Left lobe of liver (tissue), 2 donors: ENCODE results near the gene IQSEC1. TPM values are rescaled to one million over a fixed set of nuclear protein-coding genes. Genes with fewer than 3 reads are reported as not detected.

ENCODE experiments used
- ATAC-seq: fragments of 200-7000 bp; cut with Tn5 transposase; one replicate; pipeline ENCODE4 v1.9.1; 2020; ENCODE audit warnings: mild to moderate bottlenecking, moderate library complexity
- DNase-seq: peaks from one replicate; pipeline ENCODE4 v3.0.0-alpha.2; 2020; ENCODE audit warnings: low spot score
- total RNA-seq: library from RNA; stranded (reverse); gene quantifications from one replicate; pipeline ENCODE4 v1.2.1, GENCODE V29; 2021
- donor health status: DM: no; HTN: no; CAD: no; lungs with moderate emphysema.
- donor health status: DM: no; HTN: yes; CAD: no.

Gene IQSEC1
- 58.7 TPM for total RNA-seq

GRCh38 chr3:13073326-13074005 is at the start of gene IQSEC1:
Gene IQSEC1, minus strand, starts transcription at chr3:13073429. Its CDS starts 415 bp downstream, at chr3:13073014.
- ATAC-seq, result no peak
- DNase-seq, result no peak

DNA sequence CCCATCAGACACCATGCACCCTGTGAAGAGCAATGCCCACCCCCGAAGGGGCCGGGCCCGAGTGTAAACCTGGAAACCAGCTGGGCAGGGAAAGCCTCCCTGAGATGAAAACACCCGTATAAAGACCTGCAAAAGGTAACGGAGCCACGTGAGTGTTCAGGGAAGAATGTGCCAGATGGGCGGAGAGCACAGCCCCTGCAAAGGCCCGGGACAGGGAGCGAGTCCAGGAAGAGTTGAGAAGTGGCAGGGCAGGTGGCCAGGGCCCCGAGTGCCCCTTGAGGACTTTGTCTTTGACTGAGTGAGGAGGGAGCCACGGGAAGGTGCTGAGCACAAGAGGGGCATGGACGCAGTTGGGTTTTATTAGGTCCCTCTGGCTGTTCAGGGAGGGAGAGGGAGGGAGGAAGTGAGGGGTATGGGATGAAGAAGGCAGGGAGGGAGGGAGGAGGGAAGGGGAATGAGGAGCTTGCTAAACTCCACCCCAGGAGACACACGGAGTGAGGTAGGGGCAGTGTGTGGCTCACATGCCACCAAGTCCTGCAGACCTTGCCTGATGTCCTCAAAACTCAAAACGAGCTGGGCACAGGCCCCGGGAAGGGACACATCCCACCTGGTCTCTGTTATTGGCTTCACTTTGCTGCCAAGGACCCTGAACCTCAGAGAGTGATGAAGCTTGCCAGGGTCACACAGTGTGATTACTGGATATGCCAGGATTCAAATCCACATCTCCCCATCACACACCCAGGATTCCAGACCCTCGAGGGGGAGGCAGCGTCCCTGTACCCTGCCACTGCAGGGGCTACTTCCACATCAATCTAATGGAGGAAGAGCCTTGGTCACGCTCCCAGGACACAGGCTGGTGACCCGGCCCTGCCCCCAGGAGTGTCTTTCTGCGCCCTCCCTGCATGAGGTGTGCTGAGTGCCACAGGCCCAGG is 49.1 kb upstream of the IQSEC1 start:
- ATAC-seq (no peak), DNase-seq (no peak)

DNA sequence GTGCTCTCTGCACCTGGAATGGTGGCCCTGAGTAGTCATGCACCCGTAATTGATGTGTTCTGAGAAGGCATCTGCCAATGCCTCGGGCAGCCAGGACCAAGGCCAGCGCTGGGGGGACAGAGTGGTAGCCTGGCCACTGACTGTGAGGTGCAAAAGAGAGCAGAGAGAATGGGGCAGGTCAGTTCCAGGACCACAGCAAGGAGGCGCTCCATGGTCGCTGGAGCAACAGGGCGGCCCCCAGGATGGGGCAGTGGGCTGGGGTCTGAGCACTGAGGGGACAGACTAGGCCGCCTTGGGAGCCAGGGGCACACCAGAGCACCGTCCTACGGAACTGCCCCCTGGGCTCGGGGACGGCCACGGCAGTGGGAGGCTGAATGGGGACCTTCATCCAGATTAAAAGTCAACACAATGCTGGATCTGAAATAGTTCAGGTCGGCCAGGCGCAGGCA is 48.3 kb upstream of the IQSEC1 start:
- DNase-seq (no peak), ATAC-seq (no peak)

GRCh38 chr3:13120928-13121552 is 47.8 kb upstream of the IQSEC1 start:
- no peak for DNase-seq
- ATAC-seq, result no peak

GRCh38 chr3:13120289-13120927 is 47.2 kb upstream of the IQSEC1 start:
- ATAC-seq, result no peak

GRCh38 chr3:13119471-13120220 is 46.4 kb upstream of the IQSEC1 start:
- DNase-seq, result no peak
- ATAC-seq, result no peak

More at GRCh38 chr3:13120289-13120927, 47.2 kb upstream of the IQSEC1 start:
- DNase-seq, result no peak

DNA sequence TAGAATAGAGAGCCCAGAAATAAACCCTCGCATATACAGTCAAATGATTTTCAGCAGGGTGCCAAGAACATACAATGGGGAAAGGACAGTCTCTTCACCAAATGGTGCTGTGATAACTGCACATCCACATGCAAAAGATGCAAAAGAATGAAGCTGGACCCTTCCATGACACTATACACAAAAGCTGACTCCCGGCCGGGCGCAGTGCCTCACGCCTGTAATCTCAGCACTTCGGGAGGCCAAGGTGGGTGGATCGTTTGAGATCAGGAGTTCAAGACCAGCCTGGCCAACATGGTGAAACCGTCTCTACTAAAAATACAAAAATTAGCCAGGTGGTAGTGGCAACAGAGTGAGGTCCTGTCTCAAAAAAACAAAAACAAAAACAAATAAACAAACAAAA is 43.2 kb upstream of the IQSEC1 start:
- ATAC-seq (no peak), DNase-seq (no peak)

DNA sequence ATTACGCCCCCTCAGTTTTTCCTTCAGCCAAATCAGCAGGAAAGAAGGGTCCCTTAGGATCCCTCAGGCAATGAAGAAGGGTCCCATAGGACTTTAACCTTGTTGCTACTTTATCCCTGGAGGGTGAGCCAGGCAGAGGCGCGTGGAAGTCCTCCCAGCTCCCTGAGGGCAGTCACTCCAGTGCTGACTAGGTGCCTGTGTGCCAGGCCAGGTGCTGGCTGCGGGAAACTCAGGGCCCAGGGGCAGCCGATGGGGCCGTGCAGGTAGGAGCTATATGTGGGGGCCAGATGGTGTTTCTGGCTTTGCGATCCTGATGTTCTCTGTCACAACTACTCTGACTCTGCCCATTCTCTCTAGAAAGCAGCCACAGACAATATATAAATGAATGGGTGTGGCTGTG is 42.8 kb upstream of the IQSEC1 start:
- no peak for ATAC-seq
- DNase-seq, result no peak

DNA sequence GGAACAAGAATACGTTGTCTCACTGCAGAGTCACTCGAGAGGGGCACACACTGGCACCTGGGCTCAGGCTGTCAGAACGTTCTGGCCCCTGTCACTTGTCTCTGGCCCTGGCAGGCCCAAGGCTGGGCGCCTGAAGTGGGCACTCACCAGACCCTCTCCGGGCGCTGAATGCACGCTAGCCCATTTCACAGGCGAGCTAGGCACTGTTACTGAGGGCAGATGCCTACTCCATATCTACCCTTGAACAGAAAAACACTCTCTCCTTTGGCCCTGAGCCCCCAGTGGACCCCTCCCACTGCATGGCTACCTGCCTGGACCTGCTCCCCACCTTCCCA is 42.3 kb upstream of the IQSEC1 start:
- DNase-seq (no peak), ATAC-seq (no peak)

DNA sequence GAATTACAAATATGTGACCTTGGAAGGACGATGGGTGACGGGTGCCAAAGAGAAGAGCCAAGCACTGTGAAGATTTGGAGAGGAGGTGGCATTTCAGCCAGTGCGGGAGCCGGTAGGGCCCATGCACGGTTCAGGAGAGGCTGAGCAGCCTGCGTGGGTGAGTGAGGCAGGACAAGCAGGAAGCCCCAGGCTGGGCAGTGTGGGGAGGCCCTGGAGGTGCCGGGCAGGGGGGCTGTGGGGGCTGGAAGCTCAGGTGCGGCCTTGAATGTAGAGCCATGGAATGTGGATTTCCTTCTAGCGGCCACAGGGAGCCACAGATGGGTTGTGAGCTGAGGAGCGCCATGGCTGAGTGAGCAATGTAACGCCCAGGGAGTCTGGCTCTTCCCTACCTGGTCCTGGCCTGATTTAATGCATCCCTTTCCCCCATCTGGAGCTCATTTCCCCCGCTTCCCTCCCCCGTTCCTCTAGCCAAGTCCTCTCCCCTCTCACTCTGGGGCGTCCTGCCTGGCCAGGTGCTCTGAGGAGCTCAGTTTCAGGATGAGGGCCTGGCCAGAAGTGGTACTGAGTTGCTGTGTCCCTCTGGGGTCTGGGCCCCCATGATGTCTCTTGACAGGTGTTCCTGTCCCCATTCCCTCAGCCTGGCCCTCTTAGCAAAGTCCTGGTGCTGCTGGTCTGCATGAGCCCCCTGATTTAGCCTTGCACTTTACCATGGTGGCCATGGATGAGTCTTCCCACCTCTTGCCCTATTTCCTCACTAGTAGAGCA is 41.8 kb upstream of the IQSEC1 start:
- ATAC-seq, result no peak
- DNase-seq, result no peak

DNA sequence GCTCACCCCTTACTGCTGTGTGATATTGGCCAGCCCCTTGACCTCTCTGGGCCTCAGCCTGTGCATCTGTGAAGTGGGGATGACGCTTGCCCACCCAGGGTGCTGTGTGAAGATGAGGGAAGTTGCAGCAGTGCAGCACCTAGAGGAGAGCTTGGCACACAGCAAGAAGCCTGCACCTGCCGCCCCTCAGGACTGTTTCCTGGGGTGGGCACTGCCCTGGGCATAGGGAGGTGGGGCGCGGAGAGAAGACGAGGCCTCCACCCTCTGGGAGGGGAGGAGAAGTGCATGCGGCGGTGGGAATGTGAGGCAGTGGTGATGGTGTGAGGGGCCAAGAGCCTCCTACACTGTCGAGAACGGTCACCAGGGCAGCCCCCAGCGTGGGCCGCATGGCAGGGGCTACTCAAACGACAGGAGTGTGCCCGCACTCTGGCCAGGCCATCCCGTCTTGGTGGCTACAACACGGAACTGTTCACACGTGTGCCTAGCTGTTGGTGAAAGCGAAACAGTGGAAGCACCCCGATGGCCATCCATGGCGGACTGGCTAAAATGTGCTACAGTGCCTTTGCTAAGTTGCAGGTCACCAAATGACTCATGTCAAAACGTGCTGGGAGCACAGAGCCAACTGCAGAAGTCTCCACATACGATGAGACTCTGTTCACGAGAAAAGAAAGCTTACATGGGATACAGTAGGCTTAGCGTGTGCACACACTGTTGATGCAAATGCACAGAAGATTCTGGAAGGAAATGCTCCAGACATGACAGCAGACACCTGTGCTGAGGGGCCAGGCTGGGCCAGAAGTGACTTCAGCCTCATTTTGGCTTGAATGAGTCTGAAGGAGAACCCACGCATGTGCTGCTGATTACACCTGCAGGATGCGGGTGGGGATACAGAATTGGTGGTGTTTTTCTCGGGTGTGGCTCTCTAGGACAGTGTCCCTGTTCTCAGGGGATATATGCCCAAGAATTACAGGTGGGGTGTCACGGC is 40.4 kb upstream of the IQSEC1 start:
- no peak for ATAC-seq
- DNase-seq, result no peak

DNA sequence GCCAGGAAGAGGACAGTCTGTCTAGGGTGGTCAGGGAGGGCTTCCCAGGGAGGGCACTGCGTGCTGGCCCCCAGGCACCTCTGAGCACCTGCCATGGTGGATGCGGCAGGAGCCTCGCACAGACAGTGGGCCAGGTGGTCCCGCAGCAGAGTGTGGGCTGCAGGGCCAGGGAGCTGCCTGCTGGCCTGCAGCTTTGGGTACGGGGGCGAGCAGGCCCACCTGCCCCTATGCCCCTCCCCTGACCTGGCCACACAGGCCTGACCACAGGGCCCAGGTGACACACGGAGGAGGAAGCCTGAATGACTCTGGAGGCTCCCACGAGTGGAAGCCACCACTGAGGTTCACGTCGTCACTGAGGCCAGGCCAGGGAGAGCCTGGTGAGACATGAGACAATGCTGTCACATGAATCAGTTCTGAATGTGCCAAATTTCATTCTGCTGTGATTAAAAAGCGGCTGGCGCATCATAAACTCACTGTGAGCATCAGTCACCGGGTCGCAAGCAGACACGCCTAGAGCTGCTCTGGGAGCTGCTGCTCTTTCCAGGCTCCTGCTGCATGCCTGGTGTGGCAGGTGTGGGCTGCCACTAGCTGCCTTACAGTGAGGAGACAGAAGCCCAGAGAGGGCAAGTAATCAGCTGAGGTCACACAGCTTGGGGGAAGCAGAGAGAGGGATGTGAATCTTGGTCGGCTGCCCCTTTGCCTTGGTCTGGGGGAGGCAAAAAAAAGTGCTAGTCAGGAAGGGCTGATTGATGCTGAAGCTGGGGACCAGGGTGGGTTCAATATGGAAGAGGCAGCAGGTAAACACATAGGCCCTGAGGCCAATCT is 39.5 kb upstream of the IQSEC1 start:
- DNase-seq (no peak), ATAC-seq (peak; percentile 13)

GRCh38 chr3:13111873-13112520 is 38.8 kb upstream of the IQSEC1 start:
- DNase-seq, result peak; percentile 93
- ATAC-seq, result peak; percentile 92

DNA sequence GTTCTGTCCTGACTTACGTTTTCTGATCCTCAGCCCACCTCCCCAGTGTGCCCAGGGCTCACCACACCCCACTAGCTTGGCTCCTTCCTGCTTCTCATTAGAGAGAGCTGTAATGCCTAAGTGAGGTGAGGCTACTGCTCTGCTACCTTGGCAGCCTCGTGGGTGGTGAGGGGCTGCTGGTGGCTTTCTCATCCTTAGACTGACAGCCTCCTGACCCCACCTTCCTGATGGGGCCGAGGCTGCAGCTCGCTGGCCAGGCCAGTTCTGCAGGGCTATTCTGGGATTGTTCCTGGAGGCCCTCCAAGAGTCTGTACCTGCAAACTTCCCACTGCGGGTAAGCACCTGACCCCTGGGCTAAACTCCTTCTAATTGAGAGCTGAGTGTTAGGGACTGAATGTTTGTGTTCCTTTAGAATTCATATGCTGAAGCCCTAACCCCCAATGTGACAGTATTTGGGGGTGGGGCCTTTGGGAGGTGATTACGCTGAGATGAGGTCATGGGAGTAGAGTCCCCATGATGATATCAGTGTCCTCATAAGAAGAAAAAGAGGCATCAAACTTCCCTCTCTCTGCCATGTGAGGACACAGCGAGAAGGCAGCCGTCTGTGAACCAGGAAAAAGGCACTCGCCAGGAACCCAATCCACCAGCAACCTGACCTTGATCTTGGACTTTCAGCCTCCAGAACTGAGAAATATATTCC is 38.1 kb upstream of the IQSEC1 start:
- DNase-seq, result no peak
- peak; percentile 4 for ATAC-seq

DNA sequence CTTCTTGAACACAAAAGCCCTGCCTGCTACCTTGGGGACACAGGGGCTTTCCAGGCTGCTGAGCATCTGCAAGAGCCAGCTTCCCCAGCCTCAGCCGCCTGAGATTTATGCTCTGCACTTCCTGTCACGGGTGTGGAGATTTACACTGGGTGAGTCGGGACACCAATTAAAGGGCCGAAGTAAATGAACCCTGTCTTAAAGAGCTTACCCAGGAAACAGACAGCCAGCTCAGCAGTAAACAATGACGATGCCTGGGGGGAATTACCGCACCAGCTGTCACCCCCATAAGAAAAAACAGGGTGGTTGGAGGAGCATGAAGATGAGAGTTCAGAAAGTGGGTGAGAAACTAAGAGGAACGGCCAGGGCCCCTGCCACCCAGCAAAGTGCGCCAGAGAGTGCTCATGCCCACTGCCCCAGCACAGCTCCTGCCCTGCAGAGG is 37.5 kb upstream of the IQSEC1 start:
- ATAC-seq, result no peak
- no peak for DNase-seq

DNA sequence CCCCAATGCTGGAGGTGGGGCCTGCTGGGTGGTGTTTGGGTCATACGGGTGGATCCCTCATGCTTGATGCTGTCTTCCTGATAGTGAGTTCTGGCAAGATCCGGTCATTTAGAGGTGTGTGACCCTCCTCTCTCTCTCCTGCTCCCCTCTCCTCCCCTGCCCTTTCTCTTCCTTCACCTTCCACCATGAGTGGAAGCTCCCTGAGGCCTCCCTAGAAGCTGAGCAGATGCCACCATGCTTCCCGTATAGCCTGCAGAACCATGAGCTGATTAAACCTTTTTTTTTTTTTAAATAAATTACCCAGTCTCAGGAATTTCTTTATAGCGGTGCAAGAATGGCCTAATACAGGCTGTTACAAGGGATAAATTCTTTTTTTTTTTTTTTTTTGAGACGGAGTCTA is 36.3 kb upstream of the IQSEC1 start:
- no peak for ATAC-seq
- no peak for DNase-seq
